Stimulated activated CD4-positive, alpha-beta T cell treated with anti-CD3 and anti-CD28 coated beads, Interleukin-1b, Interleukin-23, amount 100 ng/mL, for 4 hours (primary cell): ENCODE results near the gene ADM5.

Source experiments
- DNase-seq, 2 donors: peaks; one replicate each; pipeline ENCODE4 v3.0.0-alpha.2; 2020; ENCODE audit warnings: low read depth in 2 of 2

ADM5 gene

DNA sequence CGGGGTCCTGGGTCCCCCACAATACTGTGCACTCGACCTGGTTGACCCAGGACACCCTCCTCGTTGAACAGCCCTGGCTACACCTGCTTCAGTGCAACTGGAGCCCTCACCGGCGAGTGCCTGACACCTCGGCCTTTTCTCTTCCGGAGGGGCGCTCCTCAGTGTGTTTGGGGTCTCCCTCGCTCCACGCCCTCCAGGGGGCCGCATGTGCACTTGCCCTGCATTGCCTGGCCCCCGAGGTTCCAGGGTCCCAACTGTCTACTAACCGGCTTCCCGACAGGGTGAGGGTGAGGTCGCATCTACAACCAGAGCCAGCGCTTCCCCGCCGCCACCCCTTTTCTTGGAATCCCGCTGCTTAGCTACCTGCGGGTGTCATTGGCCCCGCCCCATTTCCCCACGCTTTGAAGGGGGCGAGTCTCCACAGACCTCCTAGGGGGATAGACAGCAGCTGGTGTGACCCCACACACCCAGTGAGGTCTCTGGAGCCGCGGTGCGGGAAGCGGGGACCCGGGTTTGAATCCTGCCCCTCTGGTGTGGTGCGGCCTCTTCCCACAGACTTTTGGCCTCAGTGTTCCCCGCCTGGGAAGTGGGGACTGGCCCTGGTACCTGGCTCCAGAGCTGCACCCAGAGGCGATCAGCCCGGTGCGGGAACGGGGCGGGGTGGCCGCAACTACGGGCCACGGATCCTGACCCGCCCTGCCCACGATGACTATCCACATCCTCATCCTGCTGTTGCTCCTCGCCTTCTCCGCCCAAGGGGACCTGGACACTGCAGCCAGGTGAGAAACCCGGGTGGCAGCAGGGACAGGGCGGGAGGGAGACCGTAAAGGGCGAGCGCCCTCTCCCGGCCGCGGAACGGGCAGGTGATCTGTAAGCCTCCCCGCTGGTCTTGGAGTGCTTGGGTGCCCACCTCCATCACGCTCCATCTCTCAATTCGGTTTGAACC lies at the start of gene ADM5:
TSS of gene ADM5 (plus strand) at position 462 of the 946 bp plus-strand sequence. CDS start at position 706, 244 bp downstream.
- DNase-seq: peak in 1 of 2 donors; percentile 50

DNA sequence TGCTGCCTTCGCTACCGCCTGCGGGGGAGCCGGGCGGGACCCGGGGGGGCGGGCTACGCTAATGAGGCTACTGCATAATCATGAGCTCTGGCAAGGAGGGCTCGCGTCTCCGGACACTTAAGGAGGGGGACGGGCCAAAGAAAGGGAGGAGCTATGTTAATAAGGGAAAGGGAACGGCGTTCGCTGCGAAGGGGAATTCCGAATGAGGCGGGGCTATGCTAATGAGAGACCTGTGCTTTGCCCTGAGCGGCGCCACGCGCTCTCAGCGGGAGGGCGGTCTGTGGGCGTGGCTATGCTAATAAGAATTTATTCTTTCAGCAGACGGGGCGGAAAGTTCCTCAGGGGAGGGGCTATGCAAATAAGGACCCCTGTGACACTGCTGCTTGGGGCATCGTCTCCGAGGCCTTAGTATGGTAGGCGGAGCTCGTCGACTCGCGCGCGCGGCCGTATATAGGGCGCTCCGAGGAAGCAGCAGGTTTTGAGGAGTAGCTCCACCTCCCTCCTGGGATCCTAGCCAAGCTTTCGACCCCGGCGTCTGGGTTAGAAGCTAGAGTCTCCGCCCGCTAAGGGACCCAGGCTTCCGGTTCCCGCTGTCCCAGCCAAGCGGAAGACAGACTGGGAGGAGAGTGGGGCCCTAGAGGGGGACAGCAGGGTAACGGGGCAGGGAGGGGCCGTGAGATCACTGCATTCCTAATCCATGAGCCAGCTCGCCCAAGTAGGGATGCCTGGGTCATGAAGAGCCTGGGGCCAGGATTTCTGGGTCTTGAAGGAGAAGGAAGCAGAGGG lies 49.1 kb upstream of the ADM5 start, which contains the start of gene RRAS:
TSS of gene RRAS (minus strand) at position 31 of the 786 bp plus-strand sequence. CDS start 45 bp downstream, outside the sequence.
- peak; percentile 99 to 100 for DNase-seq

- peak; percentile 97 for DNase-seq
Observed at GRCh38 chr19:49641688-49642491, 47.5 kb upstream of the ADM5 start, which contains the start of gene SCAF1. TSS of gene SCAF1 (plus strand) at chr19:49642209. CDS start at chr19:49645027, 2,818 bp downstream.

DNA sequence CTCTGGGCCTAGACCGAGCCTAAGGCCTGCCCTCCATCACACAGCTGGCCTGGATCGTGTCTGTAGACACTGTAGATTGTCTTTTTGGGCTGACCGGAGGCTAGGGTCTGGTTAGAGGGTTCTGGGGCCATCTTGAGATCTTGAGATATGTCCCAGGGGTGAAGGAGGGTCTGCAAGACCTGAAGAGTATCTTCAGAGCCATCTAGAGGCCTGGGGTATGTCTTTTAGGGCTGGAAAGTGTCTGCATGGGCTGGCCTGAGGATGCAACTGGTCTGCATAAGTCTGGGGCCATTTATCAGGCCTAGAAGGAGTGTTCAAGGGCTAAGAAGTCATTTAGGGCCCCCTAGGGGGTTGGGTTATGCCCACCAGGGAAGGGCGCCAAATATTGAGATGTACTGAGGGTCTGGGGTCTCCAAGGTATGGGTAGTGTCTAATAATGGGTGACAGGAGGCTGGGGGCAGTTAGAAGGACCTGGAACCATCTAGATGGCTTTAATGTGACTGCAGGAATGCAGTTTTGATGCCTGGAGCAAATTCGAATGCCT lies 46.8 kb upstream of the ADM5 start:
- no peak for DNase-seq

- no peak for DNase-seq
Observed at GRCh38 chr19:49643466-49643865, 45.9 kb upstream of the ADM5 start.

DNA sequence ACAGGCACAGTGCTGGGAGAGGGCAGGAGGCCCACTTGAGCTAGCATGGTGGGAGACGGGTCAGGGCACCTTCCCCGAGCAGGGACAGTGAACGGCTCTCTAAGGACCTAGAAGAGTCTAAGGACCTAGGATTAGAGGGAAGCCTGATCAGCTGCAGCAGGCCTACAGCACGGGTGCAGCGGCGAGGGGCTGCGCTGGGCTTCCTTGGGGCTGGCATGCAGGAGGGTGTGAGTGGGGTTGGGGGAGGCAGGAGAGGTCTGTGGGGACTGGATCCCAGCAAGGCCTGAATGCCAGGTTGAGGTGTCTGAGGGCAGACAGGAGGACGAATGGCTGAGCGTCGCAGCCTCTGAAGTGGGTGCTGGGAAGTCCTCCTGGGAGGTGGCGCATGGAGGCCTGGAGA lies 43.8 kb upstream of the ADM5 start:
- no peak for DNase-seq

DNA sequence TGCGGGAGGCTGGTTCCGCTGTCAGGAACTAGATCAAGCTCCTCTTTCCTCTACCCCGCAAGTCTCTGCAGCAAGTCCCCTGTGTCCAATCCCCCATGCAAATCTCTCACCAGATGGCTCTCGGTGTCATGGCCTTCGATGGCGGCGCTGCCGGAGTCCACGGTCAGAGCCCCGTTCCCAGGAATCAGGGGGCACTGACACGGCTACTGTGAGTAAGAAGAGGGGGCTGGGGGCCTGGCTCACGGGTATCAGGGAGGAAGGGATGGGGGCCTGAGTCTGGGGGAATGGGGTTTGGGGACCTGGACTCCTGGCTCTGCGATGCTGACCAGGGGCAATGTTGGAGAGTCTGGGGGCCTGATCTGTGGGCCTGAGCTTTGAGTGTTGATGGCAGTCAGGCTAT lies 43.4 kb upstream of the ADM5 start:
- DNase-seq: no peak

DNA sequence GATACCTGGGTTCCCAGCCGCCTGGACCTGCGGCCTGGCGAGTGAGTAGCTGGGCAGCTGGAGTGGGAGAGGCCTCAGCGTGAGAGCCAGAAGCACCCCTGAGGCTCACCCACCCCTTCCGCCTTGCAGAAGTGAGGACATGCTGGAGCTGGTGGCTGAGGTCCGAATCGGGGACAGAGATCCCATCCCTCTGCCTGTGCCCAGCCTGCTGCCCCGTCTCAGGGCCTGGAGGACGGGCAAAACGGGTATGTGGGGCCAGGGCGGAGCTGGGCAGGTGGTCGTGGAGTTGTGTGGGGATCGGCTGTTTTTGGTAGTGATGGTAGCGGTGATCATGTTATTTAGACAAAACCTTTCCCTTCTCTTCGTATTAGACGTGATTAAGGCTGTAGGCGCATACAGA lies 42.8 kb upstream of the ADM5 start:
- no peak for DNase-seq

GRCh38 chr19:49651029-49651819 lies 38.2 kb upstream of the ADM5 start:
- DNase-seq: no peak

DNA sequence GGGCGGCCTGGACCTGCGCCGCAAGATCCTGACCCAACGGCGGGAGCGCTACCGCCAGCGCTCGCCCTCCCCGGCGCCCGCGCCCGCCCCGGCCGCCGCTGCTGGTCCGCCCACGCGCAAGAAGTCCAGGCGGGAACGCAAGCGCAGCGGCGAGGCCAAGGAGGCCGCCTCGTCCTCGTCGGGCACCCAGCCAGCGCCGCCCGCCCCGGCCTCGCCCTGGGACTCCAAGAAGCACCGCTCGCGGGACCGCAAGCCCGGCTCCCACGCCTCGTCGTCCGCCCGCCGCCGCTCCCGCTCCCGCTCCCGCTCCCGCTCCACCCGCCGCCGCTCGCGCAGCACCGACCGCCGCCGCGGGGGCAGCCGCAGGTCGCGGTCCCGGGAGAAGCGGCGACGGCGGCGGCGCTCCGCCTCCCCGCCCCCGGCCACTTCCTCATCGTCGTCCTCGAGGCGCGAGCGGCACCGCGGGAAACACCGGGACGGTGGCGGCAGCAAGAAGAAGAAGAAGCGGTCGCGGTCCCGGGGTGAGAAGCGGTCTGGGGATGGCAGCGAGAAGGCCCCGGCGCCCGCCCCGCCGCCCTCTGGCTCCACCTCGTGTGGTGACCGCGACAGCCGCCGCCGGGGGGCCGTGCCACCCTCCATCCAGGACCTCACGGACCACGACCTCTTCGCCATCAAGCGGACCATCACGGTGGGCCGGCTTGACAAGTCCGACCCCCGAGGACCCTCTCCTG lies 37.4 kb upstream of the ADM5 start:
- DNase-seq: no peak

DNA sequence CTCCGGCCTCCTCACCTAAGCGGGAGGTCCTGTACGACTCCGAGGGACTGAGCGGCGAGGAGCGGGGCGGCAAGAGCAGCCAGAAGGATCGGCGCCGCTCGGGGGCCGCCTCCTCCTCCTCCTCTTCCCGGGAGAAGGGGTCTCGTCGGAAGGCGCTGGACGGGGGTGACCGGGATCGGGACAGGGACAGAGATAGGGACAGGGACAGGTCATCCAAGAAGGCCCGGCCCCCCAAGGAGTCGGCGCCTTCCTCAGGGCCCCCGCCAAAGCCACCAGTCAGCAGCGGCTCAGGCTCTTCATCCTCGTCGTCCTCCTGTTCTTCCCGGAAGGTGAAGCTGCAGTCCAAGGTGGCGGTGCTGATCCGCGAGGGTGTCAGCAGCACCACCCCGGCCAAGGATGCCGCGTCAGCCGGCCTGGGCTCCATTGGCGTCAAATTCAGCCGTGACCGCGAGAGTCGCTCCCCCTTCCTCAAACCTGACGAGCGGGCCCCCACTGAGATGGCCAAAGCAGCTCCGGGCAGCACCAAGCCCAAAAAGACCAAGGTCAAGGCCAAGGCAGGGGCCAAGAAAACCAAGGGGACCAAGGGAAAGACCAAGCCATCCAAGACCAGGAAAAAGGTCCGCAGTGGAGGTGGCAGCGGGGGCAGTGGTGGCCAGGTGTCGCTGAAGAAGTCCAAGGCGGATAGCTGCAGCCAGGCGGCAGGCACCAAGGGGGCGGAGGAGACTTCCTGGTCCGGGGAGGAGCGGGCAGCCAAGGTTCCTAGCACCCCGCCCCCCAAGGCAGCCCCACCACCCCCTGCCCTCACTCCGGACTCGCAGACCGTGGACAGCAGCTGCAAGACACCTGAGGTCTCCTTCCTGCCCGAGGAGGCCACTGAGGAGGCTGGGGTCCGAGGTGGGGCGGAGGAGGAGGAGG lies 36.6 kb upstream of the ADM5 start:
- DNase-seq: no peak

- DNase-seq: no peak
Observed at GRCh38 chr19:49653466-49653806, 36.0 kb upstream of the ADM5 start.

GRCh38 chr19:49654581-49654980 lies 34.8 kb upstream of the ADM5 start:
- no peak for DNase-seq

DNA sequence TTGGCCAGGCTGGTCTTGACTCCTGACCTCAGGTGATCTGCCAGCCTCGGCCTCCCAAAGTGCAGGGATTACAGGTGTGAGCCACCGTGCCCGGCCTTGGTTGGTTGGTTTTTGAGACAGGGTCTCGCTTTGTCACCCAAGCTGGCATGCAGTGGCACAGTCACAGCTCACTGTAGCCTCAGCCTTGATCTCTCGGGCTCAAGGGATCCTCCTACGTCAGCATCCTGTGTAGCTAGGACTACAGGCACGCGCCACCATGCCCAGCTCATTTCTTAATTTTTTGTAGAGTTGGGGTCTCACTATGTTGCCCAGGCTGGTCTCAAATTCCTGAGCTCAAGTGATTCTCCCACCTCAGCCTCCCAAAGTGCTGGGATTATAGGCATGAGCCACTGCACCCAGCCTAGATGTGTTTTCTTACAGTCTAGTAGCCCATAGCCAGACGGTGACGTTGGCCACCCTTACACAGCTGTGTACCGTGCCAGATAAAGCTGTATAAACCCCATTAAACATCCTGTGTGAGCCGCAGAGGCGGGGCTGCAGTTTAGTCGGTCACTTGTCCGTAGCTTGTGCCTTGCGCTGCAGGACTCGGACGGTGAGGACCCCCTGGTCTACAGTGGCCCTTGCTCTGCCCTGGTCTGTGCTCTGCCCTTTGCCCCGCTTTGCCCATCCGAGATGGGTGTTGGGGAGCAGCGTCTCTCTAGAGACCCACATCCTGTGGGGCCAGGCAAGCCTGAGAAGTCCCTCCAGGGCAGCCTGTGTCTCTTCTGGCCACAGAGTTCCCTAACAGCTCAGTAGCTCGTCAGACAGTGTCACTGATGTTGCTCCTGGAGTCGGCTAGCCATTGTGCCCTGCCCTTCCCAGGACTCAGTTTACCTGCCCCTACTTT lies 33.6 kb upstream of the ADM5 start:
- no peak for DNase-seq

DNA sequence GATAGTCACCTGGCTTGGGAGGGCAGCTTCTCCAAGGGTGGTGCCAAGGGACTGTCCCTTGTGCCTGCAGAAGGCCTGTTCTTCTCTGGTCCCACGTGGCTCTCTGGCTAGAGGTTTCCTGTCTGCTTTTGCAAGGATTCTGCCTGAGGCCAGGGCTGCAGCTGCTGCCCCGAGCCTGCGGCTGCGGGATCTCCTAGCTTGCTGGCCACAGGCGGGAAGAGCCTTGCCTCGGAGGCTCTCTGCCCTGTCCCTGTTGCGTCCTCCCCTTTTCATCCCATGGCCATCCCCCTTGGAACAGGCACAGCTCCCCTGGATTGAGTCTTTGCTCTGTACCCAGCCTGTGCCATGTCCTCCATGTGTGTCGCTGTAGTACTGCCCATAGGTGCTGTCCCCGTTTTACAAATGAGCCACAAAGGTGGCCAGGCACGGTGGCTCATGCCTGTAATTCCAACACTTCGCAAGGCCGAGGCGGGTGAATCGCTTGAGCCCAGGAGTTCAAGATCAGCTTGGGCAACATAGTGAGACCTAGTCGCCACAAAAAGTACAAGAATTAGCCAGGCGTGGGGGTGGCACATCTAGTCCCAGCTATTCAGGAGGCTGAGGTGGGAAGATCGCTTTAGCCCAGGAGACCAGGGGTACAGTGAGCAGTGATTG lies 32.8 kb upstream of the ADM5 start:
- DNase-seq: no peak

DNA sequence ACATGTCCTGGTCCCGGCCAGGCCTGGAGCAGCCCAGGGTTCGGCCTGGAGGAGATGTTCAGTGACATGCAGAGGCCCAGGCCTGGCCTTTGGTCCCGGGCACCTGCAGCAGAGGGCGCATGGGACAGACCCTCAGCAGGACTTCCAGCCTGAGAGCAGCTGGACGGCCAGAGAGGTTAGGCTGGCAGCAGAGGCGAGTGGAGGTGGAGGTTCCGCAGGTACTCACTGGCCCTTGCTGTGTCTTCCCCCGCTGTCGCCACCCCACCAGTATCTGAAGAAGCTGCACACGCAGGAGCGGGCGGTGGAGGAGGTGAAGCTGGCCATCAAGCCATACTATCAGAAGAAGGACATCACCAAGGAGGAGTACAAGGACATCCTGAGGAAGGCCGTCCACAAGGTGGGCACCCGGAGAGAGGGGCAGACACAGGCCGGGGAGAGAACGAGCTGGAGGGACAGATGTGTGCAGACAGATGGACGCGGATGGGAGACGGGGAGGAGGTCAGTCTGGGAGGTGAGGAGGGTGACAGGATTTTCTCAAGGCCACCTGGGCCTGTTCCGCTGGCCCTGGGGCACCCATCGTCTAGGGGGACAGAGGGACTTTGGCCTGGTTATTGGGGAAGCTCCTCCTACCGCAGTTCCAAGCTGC lies 31.8 kb upstream of the ADM5 start:
- no peak for DNase-seq

DNA sequence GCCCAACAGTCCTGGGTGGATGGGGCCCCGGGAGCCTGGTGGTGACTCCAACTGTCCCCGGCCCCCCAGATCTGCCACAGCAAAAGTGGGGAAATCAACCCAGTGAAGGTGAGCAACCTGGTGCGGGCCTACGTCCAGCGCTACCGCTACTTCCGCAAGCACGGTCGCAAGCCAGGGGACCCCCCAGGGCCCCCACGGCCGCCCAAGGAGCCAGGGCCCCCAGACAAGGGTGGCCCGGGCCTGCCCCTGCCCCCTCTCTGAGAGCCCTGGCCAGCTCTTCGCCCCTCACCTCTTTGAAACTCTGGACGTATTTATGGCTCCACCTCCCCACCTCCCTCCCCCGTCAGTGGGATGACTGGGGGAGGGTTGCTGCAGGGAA lies 31.3 kb upstream of the ADM5 start:
- DNase-seq: no peak
